Head of caudate nucleus (tissue), 42 donors: ENCODE results near the gene SCARB1.
A peak's percentile ranks its signal among the peaks of the same experiment; 100 is the strongest.

Experiments
- DNase-seq, 42 donors: peaks; one replicate each; pipeline versions ENCODE4 v3.0.0 to v3.0.0-alpha.2; 2020 to 2021; ENCODE audit warnings: mixed read lengths in 7 of 42
- intact Hi-C: fragments of 100-400 bp; cut with DNase I; formaldehyde crosslinking; loops from one replicate; pipeline ENCODE4 v1.15.0; 2022

The SCARB1 gene

DNA sequence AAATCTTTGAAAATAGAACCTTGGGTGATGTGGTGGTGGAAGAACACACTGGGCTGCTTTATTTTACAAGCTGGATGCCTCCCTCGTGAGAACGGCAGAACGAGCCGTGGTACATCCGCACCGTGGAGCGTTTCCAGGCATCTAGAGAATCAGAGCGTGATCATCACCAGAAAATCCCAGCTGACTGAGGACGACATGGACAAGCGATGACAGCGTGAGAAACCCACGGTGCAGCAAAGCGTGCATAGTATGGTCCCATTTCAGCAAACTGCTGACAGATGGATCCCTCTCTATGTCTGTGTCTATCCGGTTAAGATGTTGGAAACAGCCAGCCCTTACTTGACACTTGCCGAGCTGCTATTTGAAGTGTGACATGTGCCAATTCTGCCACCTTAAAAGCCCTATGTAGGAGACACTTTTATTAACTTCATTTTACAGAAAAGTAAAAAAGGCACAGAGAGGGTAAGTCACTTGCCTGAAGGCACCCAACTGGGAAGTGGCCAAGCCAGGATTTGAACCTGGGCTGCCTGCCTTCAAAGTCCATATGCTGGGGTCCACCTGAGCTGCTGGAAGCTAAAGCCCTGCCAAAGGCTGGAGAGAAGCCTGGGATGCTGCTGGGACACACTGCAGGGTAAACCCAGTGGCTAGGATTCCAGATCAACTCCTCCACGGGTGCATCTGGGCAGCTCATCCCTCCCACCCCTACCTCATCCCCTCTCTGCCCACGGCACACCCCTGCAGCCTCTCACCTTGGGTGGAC, 14.9 kb downstream of the SCARB1 start:
- intact Hi-C loops: no loop called here
- peak in 29 of 42 donors; percentile 36 to 79 (median 60) for DNase-seq

DNA sequence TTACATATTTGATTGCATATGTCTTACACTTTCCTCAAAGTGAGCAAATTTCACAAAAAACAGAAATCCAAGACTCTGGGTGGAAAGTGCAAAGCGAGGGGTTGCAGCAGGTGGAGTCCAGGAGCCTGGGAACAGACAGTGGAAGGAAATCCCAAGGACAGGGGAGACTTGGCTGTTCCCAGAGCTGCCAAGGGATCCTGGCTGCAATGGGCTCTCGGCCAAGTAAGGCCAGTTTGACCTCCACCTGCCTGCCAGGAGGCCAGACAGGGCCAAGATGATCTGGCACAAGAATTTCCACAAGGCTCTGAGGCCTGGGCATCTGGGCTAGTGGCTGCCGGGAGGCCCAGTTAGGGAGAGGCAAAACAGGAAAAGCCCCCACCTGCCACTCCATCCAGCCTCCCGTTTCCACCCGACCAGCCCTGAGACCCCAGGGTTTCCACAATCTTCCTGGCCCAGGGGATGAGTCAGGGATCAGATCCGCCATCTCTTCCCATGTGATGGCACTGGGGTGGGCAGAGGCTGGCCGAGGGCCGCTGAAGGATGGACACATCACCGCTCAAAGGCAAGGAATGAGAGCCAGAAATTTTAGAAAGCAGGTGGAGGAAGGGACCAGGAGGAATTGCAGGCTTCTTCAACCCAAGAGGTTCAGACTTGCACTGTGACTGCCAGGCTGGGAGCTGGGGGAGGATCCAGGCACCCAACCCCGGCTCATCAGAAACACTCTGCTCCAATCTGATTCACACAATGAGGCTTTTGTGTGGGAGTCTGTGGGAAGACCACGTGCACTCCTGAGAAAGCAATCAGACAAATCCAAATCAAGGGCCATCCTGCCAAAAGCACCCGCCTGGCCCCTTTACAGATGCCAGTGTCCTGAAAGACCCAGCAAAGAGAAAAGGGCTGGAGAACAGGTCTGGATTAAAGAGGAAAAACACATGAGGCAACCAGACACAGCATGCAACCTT, 16.3 kb downstream of the SCARB1 start:
- peak; percentile 72 to 97 (median 91) for DNase-seq
- intact Hi-C loops: no loop called here

DNA sequence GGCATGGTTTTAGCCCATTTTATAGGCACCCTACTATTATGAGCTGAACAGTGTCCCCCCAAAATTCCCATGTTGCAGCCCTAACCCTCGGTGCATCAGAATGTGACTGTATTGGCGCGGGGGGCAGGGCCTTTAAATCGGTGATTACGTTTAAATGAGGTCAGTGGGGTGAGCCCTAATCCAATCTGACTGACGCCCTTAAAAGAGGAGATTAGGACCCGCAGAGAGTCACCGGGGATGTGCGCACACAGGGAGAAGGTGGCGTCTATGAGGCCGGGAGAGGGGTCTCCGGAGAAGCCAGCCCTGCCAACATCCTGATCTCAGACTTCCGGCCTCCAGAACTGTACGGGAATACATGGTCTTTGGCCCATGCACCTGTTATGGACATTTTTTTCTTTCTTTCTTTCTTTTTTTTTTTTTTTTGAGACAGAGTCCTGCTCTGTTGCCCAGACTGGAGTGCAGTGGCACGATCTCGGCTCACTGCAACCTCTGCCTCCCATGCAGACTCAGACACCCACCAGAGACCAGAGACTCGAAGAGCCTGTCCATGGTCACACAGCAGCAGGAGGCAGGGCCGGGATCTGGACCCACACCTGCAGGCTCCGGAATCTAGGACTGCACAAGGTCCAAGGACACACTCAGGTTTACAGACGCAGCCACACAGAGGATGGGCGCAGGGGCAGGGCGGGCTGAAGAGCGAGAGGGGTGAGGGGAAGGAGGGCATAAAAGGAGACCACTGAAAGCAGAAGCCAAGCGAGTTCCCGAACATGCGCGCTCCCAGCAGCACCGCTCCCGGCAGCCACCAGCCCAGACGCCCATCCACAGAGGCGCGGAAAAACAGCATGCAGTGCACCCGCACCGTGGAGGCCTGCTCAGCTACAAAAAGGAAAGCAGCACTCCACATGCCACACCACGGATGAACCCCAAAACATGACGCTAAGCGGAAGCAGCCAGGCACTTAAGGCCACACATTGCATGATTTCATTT, 19.0 kb downstream of the SCARB1 start:
- DNase-seq: no peak
- intact Hi-C loops: no loop called here

DNA sequence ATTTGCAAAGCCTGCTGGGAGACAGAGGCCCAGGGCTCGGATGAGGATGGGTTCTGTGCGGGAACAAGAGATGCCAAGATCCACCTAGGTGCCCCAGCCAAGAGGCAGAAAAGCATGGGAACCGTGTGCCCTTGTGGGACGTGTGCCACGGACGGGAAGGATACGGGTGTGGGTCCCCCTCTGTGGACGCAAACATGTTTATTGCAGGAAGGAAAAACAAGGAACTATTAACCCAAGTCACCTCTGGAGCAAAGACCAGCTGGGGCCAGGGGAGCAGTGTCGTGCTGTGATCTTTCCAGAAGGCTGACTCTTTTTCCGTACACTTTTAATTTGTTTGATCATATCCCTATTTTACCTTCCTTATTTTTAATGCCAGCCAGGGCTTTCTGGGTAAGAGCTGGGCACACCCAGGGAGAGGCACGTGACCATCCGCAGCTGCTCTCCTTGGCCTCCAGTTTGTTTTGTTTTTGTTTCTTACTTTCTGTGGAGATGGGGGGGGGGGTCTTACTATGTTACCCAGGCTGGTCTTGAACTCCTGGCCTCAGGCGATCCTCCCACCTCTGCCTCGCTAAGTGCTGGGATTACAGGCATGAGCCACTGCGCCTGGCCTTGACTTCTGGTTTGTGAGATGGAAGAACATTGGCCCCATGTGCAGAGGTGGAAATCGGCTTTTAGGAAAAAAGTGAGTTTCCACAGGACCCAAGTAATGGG, 20.7 kb downstream of the SCARB1 start:
- intact Hi-C loops: no loop called here
- no peak for DNase-seq

DNA sequence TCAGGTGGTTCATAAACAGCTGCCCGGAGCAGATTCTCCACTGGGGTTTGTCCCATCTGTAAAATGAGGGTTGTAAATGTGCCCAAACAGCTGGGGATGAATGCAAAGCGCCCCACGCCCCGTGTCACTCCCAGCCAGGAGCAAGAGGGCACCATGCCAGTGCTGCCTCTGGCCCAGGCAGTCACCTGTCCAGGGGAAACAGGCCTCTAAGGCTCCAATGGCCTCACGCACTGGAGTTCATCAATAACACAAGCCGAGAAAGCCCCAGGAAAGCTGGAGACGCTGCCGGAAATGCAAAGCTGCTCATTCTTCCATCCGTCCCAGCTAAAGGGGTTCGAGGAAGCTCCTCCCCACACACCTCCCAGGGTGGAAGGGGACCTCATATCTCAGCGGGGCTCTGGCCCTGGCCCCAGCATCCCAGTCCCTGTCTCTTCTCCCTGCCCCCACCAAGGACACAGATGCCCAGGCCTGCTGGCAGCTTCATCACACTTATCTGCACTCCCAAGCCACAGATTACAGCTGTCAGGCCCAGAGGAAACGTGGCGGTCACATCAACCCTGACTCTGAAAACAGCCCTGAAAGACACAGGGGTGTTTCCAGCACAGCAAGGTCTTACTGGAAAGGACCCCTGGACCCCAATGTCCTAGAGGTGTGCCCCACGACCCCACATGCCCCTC, 21.5 kb downstream of the SCARB1 start:
- intact Hi-C loops: no loop called here

DNA sequence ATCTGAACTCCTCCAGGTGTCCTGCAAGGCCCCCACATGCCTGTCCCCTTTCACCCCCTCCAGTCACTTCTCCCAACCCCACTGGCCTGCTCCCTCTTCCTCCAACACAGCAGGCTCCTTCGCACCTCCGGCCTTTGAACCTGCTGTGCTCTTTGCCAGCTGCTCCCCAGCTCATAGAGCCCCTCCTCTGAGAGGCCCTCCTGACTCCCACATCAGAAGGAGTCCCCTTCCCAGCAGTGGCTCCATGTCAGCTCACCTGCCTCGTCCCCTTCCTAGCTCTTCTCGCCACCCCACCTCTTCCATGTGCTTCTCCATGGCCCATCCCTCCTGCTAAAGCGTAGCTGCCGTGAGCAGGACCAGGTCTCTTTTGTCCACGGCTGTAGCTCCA, 22.1 kb downstream of the SCARB1 start:
- no peak for DNase-seq
- intact Hi-C loops: no loop called here

More for the DNA sequence above, 21.5 kb downstream of the SCARB1 start:
- DNase-seq: peak in 2 of 42 donors; percentile 31 to 64

DNA sequence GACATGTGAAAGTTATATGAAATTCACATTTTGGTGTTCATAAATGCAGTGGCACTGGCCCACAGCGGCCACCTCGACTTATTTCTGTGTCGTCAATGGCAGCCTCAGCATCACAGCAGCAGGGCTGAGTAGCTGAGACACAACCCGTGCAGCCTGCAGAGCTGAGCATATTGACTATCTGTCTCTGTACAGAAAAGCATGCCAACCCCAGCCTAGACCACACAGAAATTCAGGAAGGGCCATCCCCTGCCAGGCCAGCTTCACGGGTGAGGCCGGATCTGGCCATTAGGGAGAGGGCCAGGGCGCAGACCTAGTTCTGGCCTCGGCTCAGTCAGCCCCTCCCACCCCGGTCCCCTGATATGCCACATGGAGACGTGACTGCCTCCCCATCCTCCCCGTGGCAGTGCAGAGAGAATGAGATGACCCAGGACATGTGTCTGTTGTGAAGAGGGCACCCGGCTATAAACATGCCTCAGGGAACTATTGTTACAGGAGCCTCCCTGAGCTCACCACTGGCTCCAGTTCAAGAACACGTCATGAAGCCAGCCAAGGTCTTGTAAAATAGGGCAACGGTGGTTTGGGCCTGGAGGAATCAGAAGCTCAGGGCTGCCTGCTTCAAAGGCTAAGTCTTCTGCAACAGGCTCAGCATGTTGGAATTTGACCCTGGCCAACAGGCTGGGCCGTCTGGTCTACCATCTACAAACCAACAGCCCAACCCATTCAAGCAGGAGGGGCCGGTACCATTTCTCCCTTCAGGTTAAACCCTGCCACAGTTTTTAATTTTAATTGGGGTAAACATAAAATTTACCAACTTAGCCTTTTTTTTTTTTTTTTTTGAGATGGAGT, 25.5 kb downstream of the SCARB1 start:
- peak in 39 of 42 donors; percentile 38 to 89 (median 68) for DNase-seq
- intact Hi-C loops: no loop called here

DNA sequence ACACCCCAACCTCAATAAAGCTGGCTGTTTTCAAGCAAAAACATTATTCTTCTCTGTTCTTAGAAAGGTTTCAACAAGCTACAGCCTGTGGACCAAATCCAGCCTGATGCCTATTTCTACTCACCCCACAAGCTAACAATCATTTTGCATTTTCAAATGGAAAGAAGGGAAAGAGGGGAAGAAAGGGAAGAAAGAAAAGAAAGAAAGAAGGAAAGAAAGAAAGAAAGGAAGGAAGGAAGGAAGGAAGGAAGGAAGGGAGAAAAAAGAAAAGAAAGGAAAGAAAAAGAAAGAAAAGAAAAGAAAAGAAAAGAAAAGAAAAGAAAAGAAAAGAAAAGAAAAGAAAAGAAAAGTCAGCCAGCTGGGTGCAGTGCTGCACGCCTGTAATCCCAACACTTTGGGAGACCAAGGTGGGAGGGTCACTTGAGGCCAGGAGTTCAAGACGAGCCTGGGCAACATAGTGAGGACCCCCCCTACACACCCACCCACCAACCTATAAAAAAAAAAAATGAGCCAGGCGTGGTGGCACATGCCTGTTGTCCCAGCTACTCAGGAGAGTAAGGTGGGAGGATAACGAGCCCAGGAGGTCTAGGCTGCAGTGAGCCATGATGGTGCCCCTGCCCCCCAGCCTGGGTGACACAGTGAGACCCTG, 26.3 kb downstream of the SCARB1 start:
- no peak for DNase-seq
- intact Hi-C loops: no loop called here

DNA sequence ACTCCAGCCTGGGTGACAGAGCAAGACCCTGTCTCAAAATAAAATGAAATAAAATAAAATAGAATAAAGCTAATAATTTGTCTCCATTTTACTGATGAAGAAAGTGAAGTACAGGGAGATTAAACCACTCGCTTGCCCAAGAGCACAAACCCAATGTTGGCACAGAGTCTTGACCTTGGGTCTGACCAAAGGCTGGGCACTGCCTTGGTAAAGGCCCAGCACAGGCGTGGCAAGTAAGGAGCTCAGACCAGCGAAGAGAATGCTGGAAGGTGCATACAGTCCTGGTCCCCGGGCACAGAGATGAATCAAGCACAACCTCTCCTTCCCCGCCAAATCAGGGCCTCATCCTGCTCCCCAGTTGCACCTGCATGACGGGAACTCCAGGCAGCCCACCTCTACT, 26.9 kb downstream of the SCARB1 start:
- no peak for DNase-seq
- intact Hi-C loops: no loop called here

DNA sequence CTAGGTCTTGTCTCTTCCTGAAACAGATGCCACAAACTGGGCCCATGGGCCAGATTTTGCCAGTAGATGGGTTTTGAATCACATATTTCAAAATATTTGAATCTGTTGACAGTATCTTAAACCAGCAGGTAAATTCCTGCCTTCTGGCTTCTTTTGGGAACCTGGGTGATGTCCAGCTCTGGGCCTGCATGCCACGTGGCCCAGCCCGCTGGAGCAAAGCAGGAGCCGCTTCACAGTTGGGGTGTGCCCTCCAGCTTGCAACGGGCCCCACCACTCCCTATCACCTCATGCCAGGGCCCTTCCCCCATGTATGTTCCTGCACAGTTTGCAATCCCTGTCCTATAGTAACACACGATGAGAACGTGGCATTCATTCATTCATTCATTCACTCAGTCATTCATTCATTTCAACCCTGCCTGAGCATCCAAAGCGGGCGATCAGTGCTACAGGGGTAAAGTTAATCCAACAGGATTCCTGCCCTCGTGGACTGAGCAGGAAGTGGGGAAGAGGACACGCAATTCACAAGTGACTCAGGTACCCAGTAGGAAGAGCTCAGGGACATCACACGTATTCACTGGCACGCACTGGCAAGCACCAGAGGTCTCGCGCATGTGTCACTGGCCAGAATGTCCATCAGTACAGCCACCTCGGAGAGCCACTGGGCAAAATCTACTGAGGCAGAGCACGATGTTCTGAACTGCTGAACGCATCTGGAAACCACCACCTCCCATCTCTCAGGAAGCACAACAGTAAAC, 27.8 kb downstream of the SCARB1 start:
- intact Hi-C loops: no loop called here
- DNase-seq: no peak

DNA sequence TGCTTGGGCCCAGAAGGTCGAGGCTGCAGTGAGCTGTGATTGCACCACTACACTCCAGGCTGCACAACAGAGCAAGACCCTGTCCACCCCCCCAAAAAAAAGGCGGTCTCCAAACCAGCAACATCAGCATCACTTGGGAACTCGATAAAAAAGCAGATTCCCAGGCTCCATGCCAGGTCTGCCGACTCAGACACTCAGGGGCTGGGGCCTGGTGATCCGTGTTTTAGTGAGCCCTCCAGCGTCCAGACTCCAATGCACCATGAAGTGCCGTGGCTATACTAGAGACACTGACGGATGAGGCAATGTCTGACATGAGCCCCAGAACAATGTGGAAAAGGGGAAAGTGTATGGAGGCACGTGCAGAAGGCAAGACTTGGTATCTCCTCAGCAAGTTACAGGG, 28.8 kb downstream of the SCARB1 start:
- intact Hi-C loops: no loop called here
- no peak for DNase-seq

DNA sequence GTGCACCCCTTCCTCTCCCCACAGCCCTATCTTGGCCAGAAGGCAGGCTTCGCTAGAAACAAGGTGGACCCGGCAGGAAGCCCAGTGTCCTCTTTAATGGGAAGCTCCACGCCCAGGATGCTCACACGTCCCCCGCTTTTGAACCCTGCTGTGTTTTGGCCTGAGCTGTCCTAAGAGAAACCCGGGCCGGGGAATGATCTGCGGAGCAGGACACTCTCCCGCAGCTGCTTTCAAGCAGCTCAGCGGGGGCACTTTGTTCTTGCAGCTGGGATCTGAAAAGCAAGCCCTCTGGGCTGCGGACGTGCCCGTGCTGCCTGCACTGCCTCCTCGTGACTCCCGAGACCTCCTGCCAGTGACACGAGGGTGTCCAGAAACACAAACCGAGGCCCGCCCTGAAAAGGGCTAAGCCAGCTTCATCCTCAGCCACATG, 30.0 kb downstream of the SCARB1 start:
- intact Hi-C loops: no loop called here
- DNase-seq: peak in 15 of 42 donors; percentile 19 to 71 (median 46)

DNA sequence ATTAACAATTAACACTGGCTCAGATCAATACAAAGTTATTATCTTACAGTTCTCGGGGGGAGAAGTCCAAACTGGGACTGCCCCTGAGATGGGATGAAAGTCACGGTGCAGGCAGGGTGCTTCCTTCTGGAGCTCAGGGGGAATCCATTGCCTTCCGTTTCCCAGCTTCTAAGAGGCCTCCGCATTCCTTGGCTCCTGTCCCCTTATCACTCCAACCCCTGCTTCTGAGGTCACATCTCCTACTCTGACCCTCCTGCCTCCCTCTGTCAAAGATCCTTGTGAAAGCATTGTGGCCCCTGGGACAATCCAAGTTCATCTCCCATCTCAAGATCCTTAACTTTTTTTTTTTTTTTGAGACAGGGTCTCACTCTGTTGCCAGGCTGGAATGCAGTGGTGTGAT, 30.8 kb downstream of the SCARB1 start:
- intact Hi-C loops: no loop called here

DNA sequence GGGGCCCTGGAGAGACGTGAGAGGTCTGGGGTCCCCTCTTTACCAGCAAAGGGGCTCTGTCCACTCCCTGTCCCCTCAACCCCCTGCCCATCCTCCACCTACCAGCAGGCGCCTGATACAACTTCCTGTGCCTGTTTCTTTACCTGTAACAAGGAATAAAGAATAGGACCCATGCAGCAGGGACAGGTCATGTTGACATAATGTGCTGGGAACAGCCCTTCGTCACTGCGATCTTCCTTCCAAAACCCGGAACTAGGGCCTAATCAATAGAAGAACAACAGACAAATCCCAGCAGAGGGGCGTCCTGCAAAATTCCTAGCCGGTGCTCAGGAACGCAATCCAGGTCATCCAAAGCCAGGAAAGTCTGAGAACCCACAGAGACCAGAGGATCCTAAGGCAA, 32.1 kb downstream of the SCARB1 start:
- intact Hi-C loops: no loop called here
- no peak for DNase-seq

More for the DNA sequence above, 30.8 kb downstream of the SCARB1 start:
- no peak for DNase-seq

DNA sequence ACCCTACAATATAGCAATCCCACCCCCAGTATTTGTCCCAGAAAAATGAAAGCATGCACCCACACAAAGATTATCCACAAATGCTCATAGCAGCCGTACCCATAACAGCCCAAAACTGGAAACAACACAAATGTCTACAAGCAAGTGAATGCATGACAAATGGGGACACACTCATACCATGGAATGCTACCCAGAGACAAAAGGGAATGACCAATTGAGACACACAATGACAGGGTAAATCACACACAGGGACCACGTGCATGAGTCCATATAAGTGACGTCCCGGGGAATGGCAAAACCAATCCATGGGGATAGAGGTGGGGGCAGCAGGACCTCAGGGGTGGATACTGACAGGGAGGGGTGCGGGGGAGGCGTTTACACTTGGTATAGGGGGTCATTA, 33.4 kb downstream of the SCARB1 start:
- intact Hi-C loops: no loop called here
- no peak for DNase-seq
